GM19025 (cell line): ENCODE results near the gene NCSTN.
"Not testable (repeated sequence)": the region's sequence is repeated elsewhere in the genome, so short reads cannot be mapped to it uniquely, and the experiment has no call there.

Experiments used
- ATAC-seq: cut with Tn5 transposase; IDR thresholded peaks from one replicate; pipeline ENCODE4 v1.9.1; 2021; ENCODE audit warnings: mild to moderate bottlenecking, low read depth, moderate library complexity; ENCODE audit not compliant: unreplicated experiment

NCSTN gene

GRCh38 chr1:160369087-160369486 is 25.9 kb downstream of the NCSTN start:
- ATAC-seq, result no peak

GRCh38 chr1:160370561-160371345 is 27.6 kb downstream of the NCSTN start:
- no peak for ATAC-seq

GRCh38 chr1:160371346-160371631 is 28.1 kb downstream of the NCSTN start:
- no peak for ATAC-seq

GRCh38 chr1:160371756-160372155 is 28.6 kb downstream of the NCSTN start:
- ATAC-seq, result no peak

GRCh38 chr1:160373696-160374095 is 30.5 kb downstream of the NCSTN start:
- no peak for ATAC-seq

GRCh38 chr1:160374306-160375110 is 31.3 kb downstream of the NCSTN start:
- no peak for ATAC-seq

- ATAC-seq, result peak; percentile 55
Measured at GRCh38 chr1:160375788-160376524, 32.8 kb downstream of the NCSTN start.

- no peak for ATAC-seq
Measured at GRCh38 chr1:160376525-160377131, 33.4 kb downstream of the NCSTN start.

- no peak for ATAC-seq
Measured at GRCh38 chr1:160377585-160378206, 34.5 kb downstream of the NCSTN start.

- ATAC-seq, result not testable (repeated sequence)
Measured at GRCh38 chr1:160384812-160385211, 41.6 kb downstream of the NCSTN start.

GRCh38 chr1:160388406-160388805 is 45.2 kb downstream of the NCSTN start:
- ATAC-seq, result not testable (repeated sequence)

- ATAC-seq, result no peak
Measured at GRCh38 chr1:160394673-160395072, 51.5 kb downstream of the NCSTN start.

GRCh38 chr1:160397651-160398050 is 54.5 kb downstream of the NCSTN start:
- no peak for ATAC-seq

- no peak for ATAC-seq
Measured at GRCh38 chr1:160398823-160399222, 55.6 kb downstream of the NCSTN start.

GRCh38 chr1:160399544-160400222 is 56.5 kb downstream of the NCSTN start:
- ATAC-seq, result no peak

- ATAC-seq, result no peak
Measured at GRCh38 chr1:160400223-160400645, 57.1 kb downstream of the NCSTN start, which contains the start of gene VANGL2. Gene VANGL2 (plus strand): TSS chr1:160400564. CDS start chr1:160415838, 15,274 bp downstream.

GRCh38 chr1:160400646-160401486 is 57.7 kb downstream of the NCSTN start:
- ATAC-seq, result no peak

GRCh38 chr1:160401487-160401805 is 58.3 kb downstream of the NCSTN start:
- ATAC-seq, result no peak
